Fibroblast of skin of left biceps (primary cell): Measurements from ENCODE around the gene TMOD2.

ENCODE experiments used
- DNase-seq, 2 experiments: peaks; one replicate each; pipeline ENCODE4 v3.0.0-alpha.2; 2013; ENCODE audit warnings: low read depth in 2 of 2

TMOD2 gene

DNA sequence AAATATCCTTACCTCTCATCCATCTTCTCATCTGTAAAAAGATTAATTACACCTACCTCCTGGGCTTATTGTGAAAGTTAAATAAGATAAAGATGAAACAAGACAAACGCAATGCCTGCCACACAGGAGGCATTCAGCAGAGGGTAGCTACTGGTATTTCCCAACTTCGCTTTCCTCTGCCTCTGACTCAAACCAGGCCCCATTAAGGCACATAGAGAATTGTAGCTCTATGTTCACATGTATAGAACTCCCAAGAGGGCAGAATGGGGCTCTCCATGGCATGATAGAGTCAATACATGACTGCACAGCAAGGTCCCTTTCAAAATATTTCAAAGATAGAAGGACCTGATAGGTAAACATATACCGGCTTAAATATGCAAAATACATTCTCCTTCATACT is 15.3 kb upstream of the TMOD2 start:
- DNase-seq = no peak

DNA sequence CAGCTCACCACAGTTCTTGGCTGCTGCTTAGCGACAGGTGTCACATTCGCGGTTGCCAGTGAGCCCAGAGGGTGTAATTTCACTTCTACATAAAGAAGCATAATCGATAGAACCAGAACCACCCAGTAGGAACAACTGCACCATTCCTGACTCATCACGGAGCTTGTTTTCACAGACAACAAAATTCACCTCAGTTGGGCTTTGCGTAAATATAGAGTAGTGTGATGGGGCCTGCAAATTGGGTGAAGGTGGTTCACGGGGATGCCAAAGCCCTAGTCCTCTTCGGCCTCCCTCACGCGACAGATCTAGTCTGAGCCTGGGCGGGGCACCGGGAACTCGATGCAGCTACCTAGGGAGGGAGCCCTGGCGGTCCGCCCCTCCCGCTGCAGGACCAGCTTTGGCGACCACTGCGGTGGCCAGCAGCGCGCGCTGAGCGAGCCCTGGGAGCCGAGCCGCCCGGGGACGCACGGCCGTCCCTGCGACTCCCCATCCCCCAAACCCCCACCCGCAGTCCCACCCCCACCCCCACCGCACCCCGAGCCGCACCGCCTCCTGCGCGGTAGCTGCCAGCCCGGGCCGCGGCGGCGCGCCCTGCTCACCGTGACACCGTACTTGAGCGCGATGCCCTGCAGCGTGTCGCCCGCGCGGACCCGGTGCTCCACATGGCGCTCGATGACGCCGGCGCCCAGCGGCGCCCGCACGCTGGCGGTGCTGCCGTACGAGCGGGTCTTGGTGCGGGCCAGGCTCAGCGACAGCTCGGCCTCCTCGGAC is 14.5 kb upstream of the TMOD2 start:
- no peak for DNase-seq

DNA sequence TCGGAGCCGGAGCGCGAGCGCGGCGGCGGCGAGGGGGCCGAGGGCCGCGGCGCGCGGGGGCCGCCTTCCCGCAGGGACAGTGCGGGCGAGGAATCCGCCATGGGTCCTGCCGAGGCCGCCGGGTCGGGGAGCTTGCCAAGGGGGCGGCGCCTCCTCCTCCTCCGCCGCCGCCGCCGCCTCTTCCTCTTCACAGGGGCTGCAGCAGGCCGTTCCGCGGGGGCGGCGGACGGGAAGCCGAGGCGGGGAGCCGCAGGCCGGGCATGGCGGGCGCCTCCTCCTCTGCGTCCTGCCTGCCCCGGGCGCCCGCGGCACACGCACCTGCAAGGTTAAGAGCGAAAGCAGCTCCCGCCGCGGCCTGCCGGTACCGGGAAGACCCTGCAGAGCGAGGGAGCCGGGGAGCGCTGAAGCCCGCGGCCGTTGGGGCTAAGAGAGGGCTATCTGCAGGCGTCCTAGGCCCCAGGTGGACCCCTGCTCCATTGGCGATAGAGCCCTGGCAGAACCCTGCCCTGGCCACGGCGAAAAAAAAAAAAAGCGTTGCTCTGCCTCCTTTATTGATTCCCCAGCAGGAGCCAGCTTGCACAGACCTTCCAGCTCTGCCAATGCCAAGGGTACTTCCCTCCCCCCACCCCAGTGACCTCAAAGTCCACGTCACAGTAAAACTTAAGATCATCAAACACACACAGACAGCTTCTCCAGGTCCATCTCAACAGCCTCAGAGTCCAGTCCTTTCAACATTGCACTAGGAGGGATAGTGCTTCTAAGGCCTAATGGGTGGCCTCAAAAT is 13.7 kb upstream of the TMOD2 start, which contains the start of gene LYSMD2:
TSS of gene LYSMD2 (minus strand) at position 134 of the 784 bp plus-strand sequence. CDS start at position 101, 33 bp downstream.
- no peak for DNase-seq

DNA sequence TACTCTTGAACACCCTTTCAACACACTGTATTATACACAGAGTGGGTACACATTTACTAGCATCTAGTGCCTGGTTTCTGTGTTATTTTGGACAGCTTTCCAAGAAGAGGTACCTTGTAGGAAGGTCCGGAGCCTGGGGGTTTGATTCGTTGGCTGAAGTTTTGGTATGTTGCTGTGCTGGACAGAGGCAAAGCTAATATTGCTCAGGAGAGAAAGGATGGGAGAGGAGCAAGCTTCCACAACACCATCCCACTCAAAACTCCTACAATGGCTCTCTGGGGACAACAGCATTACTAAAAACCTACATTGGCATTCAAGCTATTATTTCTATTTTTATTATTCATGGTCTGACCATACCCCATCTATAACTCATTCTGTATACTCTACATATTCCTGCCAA is 12.8 kb upstream of the TMOD2 start:
- DNase-seq = no peak

DNA sequence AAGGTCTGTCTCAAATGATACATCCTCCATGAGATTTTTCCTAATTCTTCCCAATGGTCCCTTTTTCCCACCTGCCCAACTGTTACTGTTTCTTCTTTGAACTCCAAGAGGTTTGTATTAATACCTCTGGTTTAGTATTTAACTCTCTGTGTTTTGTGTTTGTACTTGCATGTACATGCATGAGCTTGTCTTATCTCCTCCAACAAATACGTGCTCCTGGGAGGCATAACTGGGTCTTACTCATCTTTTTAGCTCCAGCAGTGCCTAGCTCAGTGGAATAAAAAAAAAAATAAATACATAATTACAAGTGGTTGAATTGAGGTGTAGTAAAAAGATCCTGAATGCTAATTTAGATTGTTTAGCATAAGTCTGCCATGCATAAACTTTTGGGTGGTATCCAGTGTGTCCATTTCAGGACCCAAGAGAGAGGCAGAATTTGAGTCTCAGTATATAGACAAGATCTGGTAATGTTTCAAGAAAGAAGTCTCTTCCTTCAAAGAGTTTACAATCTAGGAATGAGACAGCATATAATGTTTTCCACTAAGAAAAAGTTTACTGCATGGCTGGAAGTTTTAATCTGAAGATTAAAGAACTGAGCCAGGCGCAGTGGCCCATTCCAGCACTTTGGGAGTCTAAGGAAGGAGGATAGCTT is 12.2 kb upstream of the TMOD2 start:
- no peak for DNase-seq

DNA sequence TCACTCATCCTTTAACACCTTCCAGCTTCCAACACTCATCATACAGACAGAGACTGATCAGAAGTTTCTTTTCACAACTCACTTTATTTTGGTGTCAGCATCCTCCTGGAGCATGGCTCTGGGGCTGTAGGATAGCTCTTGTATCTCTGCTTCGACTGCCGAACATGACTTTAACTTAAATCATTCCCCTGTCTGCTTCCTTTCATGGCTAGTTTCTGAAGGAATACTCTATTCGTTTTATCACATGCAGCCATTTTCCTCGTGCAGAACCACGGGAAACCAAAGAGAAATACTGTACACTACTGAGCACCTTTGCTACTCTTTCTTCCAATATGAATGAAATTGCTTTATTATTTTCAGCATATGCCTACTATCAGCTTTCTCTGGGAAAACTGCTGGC is 2.1 kb upstream of the TMOD2 start:
- no peak for DNase-seq

DNA sequence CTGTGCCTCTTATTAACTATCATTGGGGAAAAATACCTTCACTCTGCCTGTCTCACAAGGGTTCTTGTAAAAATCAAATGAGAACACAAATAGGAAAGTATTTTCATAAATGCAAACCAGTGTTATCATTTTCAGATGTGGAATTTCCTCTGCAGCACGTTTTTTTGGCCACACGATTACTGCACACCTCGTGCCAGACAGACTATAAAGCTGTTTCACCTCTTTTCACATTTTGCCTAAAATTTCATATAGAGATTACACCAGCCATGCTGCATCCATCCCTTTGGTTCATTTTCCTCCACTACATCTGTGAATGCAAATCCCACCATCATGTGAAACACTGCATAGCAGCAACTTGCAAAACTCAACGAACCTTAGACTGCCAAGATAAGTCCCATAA is 1.2 kb upstream of the TMOD2 start:
- DNase-seq = no peak

DNA sequence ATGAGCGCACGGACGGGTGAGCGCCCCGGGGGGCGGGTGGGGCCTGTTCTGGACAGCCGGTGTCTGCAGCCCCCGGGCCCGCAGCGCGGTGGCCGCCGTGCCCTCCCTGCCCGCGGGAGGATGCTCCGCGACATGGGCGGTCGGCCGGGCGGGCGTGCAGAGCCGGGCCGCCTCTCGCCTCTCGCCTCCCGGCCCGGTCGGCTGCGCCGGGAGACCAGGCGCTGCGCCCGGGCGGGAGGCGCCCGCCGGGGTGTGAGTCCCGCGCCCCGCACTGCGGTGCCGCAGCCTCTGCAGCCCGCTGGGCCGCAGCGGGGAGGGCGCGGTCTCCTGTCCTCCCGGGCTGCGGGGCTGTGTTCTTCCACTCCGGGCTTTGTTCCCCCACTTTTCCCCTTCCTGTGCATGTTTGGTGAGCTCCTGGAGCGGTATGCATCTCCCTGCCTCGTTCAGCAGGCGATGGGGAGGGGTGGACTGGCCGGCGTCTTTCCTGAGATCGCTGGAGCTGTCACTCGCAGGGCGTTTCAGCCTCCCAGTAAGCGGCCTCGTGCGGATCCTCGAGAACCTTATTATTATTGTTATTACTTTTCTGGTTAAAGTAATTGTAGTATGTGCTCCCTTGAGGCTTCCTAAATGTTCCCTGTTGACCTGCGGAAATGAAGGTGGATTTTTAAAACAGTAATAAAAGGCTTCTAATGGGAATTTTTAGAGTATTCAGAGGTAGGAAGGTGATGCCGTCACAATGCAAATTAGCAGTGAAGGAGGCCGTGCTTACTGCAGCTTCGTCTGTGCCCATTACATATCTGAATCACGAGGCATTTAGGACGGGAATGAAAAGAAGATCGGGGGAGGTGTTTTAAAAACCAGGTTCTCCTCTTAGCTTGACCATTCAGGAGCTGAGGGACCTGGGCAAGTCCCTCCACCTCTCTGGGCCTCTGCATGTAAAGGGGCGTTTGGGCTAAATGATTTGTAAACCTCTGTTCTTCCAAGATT is 593 bp downstream of the TMOD2 start:
- no peak for DNase-seq

DNA sequence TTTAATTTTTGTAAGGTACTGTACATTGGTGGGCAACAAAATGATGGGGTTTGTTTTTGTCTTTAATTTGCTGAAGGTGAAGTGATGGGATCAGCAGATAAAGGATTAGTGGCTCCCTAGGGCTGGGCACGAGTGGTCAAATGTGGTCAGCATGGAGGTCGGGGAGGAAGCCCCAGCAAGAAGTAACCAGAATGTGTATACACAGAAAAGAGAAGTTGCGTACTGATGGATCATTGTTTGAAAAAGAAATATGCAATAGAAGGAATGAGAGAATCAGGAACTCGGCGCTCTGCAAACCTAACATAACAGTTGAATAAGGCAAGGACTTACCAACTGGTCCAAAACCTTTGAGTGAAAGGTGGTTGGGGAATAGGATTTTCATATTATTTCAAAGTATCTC is 1.5 kb downstream of the TMOD2 start:
- DNase-seq = no peak

DNA sequence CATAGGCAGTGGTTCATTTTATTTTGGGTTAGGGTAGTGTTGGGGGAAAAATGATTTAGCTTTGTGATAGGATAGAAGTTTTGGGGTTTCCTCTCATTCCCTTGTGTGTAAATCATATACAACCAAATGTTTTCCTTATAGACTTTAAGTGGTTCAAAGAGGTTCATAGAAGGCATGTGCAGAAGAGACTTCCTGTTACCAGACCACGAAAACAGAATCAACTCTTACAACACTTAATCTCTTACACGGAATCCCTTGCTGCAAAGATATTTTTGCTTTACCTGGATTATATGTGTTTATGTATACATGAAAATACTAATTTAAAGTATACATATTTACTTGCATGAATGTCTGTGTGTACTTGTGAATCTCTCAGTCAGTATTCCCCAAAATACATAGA is 2.9 kb downstream of the TMOD2 start:
- no peak for DNase-seq

DNA sequence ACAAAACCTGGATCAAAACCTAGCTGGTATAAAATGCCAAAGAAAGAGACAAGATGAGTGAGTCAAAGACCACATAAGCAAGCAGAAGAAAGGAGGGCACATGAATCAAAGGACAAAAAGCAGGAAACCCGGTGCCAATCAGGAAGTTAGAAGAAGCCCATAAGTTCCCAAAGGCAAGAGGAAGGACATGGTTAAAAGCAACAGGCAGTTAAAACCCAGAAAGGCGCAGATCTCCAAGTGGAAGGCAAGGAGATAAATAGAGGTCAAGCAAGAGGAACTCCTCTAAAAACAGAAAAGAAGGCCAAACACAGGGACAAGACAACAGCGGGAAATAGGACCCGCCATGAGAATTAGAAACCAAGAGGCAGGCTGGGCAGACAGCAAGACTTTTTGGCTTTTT is 4.4 kb downstream of the TMOD2 start:
- DNase-seq = no peak

DNA sequence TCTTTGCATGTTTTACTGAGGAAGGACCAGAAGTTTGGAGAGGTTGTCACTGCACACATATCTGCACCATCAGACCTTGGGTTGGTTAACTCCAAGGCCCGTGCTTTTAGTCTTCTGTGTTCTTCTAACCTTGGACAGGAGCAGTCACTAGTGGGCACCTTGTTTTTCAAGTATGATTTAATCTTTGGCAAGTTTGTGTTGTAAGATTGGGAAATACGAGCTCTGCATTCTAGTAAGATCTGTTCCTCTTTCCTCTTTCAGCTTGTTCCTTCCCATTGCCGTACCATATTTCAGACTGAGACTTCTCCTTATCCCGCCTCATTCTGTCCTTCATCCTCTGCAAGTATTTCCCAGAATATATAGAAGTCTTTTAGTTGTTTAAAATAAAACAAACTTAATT is 5.1 kb downstream of the TMOD2 start:
- no peak for DNase-seq

DNA sequence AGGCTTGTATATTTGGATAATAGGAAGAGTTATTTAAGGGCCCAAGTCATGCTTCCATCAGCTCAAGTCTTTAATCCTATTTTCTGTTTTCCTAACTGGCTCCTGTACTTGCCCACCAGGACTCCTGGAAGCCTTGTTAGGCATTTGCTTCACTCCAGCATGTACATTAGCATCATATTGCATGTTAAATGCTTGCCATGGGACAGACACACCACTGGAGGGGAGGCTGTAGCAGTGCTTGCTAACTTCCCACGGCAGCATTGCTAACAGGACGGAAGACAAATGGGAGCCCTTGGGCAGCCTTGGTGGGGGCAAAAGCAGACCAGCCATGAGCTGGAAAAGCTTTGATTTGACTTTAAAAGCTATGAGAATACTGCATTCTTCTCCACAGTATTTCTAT is 6.1 kb downstream of the TMOD2 start:
- no peak for DNase-seq

DNA sequence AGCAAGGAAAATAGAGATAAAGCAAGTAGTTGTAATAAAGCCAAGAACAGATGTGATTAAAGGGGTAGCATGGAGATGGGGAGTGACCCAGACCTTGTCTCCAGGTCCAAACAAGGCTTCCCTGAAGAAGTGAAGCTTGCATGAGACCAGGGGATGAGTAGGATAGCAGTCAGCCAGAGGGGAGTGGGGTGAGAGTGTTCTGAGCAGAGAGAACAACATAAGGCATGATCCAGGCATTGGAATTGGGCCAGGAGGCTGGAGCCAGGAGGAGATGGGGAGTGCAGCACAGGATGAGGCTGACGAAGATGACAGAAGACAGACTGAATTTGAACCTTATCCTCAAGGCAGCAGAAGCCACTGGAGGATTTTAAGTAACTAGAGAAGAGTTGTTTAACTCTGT is 7.2 kb downstream of the TMOD2 start:
- peak; percentile 49 to 57 for DNase-seq

DNA sequence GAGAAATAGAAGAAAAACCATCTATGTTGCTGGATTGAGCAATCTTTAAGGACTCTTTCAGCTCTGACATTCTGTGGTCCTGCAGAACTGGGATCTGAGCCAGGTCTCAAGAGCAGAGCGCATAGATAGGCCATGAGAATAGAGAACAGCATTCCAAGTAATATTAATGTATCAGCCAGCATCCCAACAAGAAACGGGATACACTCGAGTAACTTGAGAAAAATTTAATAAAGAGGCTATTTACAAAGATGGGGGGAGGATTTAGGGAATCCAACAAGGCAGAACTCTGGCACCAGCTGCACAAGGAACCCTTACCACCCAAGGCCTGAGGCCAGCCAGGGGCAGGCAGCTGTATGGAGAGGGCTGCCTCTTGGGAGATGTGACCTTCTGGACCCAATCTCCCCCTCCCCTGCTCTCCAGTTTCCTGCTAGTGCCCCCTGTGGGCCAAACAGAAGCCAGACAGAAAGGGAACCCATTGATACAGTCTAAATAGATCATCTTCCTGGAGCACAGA is 8.2 kb downstream of the TMOD2 start:
- DNase-seq = peak; percentile 94 to 95

DNA sequence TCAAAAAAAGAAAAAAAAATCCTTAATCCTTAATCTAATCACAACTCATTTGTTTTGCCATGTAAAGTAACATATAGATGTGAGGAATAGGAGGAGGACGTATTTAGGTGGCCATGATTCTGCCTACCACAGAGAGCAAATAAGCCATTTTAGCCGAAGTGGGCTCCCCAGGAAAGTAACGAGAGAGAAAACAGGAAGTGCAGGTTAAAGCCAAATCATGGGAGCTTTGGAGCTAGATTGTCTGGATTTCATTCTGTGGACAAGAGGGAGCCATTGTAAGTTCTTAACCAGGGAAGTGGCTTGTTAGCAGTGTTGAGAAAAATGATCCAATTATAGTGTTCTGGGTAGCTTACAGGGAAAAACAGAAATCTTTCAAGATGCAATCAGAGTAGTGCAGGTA is 9.4 kb downstream of the TMOD2 start:
- DNase-seq = no peak

DNA sequence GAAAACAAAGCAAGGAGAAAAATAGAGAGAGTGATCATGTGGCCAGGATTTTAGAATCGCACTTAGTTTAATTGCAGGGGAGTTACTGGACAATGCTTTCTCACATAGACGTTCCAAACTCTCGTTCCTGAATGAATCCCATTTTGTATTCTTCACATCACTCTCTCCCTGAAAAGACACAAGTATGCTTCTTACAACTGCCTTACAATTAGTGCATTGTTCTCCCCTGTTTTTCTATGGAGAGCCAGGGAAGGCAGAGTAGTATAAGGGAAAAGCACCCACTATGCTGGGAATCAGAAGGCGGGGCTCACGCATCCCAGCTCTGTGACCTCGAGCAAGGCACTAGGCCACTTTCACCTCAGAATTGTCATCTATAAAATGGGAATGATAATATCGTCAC is 14.4 kb downstream of the TMOD2 start:
- no peak for DNase-seq

DNA sequence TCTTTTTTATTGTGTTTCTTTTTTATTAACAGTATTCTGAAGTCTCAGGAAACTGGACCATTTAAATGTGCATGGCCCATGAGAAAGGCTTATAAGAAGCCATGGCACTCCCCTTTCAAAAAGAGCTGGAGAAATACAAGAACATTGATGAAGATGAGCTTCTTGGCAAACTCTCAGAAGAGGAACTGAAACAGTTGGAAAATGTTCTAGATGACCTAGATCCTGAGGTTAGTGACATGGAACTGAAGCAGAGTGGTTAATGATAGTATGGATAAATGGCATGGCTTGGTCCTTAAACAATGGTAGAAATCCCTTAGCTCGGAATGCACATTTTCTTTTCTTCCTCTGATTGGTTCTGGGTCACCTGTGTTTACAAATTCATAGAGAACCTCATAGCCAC is 14.9 kb downstream of the TMOD2 start:
- DNase-seq = no peak

DNA sequence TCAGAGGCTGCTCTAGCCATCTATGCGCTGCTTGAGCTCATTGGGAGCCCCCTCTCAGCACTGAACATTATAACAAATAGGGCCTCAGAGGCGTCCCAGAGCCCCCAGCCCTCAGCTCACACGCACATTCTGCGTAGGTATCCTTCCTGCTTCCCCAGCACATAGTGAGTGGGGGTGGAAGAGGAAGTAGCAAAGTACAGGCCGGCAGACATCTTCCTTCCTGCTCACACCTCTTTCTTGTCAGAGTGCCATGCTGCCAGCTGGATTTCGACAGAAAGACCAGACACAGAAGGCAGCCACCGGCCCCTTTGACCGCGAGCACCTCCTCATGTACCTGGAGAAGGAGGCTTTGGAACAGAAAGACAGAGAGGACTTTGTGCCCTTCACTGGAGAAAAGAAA is 16.6 kb downstream of the TMOD2 start:
- DNase-seq = no peak

DNA sequence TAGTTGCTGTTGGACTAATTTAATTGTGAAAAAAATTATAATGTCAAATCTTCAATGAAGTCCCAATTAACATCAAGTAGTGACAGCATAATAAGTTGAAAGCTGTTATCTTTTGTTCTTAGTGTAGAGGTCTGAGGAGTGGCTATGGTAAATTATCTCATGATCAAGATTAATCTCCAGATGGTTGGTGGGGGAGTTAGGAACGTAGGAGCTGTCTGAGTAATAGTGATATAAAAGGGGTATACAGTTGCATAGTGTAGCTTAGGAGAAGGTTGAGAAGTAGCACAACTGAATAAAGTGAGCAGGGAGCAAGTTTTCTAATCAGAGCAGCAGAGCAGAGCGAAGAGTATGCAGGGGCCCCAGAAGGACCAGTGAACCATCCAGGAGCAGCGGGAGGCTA is 19.5 kb downstream of the TMOD2 start:
- DNase-seq = no peak

DNA sequence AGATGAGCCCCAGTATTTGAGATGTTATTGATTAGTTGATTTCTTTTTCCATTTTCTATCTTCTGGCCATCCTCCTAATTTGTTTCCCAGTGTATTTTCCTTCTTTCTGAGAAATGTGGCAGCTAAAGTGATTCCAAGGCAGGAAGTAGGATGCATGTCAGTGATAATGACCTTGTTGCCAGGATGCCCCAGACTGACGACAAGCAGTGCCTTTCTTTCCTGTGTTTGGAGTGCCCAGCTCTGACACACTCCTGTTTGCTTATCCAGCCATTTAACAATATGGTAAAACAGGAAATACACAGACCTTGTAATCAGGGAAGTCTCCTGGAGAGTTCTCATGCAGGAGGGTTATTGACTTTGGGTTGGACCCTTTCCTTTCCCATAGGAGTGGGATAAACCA is 20.4 kb downstream of the TMOD2 start:
- DNase-seq = no peak
